SK-N-MC (cell line): ENCODE measurements around the gene ANXA3.

Experiments used
- DNase-seq: peaks from one replicate; pipeline ENCODE4 v3.0.0-alpha.2; 2011; ENCODE audit warnings: low read depth, low spot score
- H3K27ac ChIP-seq: fragments of 200-600 bp; sonication (generic); 2 replicates; pipeline ENCODE4 v1.5.1; 2016; ENCODE audit warnings: mixed run types
- H3K36me3 ChIP-seq: fragments of 200-600 bp; sonication (generic); 2 replicates; pipeline ENCODE4 v1.6.1; 2017; ENCODE audit warnings: antibody characterized with exemption, low read length, mixed read lengths; ENCODE audit not compliant: insufficient read depth
- H3K4me3 ChIP-seq: fragments of 200-600 bp; sonication (generic); 2 replicates; pipeline ENCODE4 v1.5.1; 2016
- H3K9ac ChIP-seq: fragments of 200-600 bp; sonication (generic); 2 replicates; pipeline ENCODE4 v1.8.0; 2017; ENCODE audit warnings: mixed run types, mixed read lengths; ENCODE audit not compliant: insufficient read length
- H3K9me3 ChIP-seq: fragments of 200-600 bp; sonication (generic); 2 replicates; pipeline ENCODE4 v1.6.1; 2017; ENCODE audit warnings: low read depth, mild to moderate bottlenecking, antibody characterized with exemption, low read length, moderate library complexity, mixed read lengths
- EZH2 ChIP-seq: fragments of 200-600 bp; sonication (generic); IDR thresholded peaks from one replicate; pipeline ENCODE4 v1.6.1; 2017; ENCODE audit warnings: antibody characterized with exemption
- FOXP2 ChIP-seq: optimal IDR thresholded peaks from 2 replicates; pipeline ENCODE3; 2011; ENCODE audit warnings: mild to moderate bottlenecking, moderate library complexity; ENCODE audit not compliant: insufficient read depth; ENCODE audit errors: extremely low read length, control extremely low read depth
- POLR2AphosphoS5 ChIP-seq: IDR thresholded peaks from 2 replicates; pipeline ENCODE4 v1.6.1; 2012; ENCODE audit warnings: mild to moderate bottlenecking, low read depth, low read length, borderline replicate concordance

Gene ANXA3

DNA sequence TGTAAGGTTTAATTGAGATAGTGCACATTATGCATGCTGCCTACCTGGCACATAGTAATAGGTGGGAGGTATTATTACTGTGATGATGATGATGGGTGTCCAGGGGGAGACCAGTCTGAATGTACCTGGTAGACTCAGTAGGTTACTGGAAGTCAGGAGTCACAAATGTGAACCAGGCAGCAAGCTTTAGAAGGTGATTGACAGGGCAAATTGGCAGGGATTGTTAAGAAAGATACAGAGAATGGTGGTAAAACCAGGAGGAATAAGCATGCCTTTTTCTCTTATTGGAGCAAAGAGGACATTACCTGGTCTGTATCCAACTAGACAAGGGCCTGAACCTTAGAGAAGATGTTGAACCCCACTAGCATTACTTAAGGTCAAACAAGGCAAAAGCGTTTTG is 108.1 kb downstream of the ANXA3 start:
- no peak for DNase-seq
- Histone ChIP-seq H3K27ac (no peak overlapping the region), H3K9ac (no peak overlapping the region), H3K9me3 (no peaks in the 10 kb centered on the region), H3K4me3 (no peak overlapping the region), H3K36me3 (no peaks in the 10 kb centered on the region)
- TF ChIP-seq POLR2AphosphoS5 (no peak), FOXP2 (no peak), EZH2 (no peak)
